ENCODE measurements around the gene TTC28.

DNA sequence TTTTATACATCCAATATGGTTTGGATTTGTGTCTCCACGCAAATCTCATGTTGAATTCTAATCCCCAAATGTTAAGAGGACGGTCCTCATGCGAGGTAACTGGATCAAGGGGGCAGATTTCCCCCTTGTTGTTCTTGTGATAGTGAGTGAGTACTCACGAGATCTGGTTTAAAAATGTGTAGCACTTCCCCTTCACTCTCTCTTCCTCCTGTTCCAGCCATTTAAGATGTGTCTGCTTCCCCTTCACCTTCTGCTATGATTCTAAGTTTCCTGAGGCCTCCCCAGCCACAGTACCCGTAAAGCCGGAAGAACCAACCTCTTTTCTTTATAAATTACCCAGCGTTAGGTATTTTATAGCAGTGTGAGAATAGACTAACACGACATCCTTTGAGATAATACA is 98.6 kb downstream of the TTC28 start:
- TF ChIP-seq, protein P1, sequence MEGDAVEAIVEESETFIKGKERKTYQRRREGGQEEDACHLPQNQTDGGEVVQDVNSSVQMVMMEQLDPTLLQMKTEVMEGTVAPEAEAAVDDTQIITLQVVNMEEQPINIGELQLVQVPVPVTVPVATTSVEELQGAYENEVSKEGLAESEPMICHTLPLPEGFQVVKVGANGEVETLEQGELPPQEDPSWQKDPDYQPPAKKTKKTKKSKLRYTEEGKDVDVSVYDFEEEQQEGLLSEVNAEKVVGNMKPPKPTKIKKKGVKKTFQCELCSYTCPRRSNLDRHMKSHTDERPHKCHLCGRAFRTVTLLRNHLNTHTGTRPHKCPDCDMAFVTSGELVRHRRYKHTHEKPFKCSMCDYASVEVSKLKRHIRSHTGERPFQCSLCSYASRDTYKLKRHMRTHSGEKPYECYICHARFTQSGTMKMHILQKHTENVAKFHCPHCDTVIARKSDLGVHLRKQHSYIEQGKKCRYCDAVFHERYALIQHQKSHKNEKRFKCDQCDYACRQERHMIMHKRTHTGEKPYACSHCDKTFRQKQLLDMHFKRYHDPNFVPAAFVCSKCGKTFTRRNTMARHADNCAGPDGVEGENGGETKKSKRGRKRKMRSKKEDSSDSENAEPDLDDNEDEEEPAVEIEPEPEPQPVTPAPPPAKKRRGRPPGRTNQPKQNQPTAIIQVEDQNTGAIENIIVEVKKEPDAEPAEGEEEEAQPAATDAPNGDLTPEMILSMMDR (IDR thresholded peaks at IDR 0.05; ENCODE audit: low read depth, low read length) = no peak
- TF ChIP-seq, protein P2, sequence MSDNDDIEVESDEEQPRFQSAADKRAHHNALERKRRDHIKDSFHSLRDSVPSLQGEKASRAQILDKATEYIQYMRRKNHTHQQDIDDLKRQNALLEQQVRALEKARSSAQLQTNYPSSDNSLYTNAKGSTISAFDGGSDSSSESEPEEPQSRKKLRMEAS (IDR thresholded peaks at IDR 0.05; ENCODE audit: low read depth, low read length) = no peak

All from NB4 (cell line).